Liver (tissue), 9 donors: ENCODE data around the gene TOM1L2. TPM values are rescaled to one million over a fixed set of nuclear protein-coding genes. Genes with fewer than 3 reads are reported as not detected.

Experiments used
- DNase-seq: peaks from one replicate; pipeline ENCODE4 v3.0.0-alpha.2; 2017; ENCODE audit warnings: low spot score
- H3K27ac ChIP-seq, 2 donors: one replicate each; pipeline ENCODE4 v1.7.0; 2013; ENCODE audit warnings: inconsistent platforms in 2 of 2, low read length in 2 of 2, control low read depth in 1 of 2, low read depth in 1 of 2, mild to moderate bottlenecking in 1 of 2
- H3K27me3 ChIP-seq, 4 donors: one replicate each; pipeline versions ENCODE4 v1.6.1 to v1.7.0; 2013; ENCODE audit warnings: low read length in 3 of 4, inconsistent platforms in 1 of 4, mild to moderate bottlenecking in 1 of 4, moderate library complexity in 1 of 4; ENCODE audit not compliant: control insufficient read depth in 4 of 4, insufficient read depth in 4 of 4
- H3K36me3 ChIP-seq, 4 donors: one replicate each; pipeline versions ENCODE4 v1.6.1 to v1.7.0; 2013; ENCODE audit warnings: low read length in 3 of 4, mild to moderate bottlenecking in 3 of 4, low read depth in 1 of 4, moderate library complexity in 1 of 4; ENCODE audit not compliant: control insufficient read depth in 4 of 4, insufficient read depth in 3 of 4
- H3K4me1 ChIP-seq, 4 donors: one replicate each; pipeline versions ENCODE4 v1.6.1 to v1.7.0; 2013; ENCODE audit warnings: low read length in 3 of 4, mild to moderate bottlenecking in 3 of 4, moderate library complexity in 1 of 4; ENCODE audit not compliant: control insufficient read depth in 4 of 4, insufficient read depth in 4 of 4
- H3K4me3 ChIP-seq, 3 donors: one replicate each; pipeline versions ENCODE4 v1.6.1 to v1.7.0; 2013; ENCODE audit warnings: low read length in 3 of 3, control low read depth in 1 of 3, low read depth in 1 of 3, mild to moderate bottlenecking in 1 of 3
- H3K9ac ChIP-seq, 2 donors: one replicate each; pipeline ENCODE4 v1.7.0; 2013; ENCODE audit warnings: low read length in 2 of 2, mild to moderate bottlenecking in 2 of 2, moderate library complexity in 2 of 2, control low read depth in 1 of 2, low read depth in 1 of 2
- H3K9me3 ChIP-seq, 4 donors: one replicate each; pipeline versions ENCODE4 v1.6.1 to v1.7.0; 2013; ENCODE audit warnings: low read length in 3 of 4; ENCODE audit not compliant: control insufficient read depth in 4 of 4
- ATF3 ChIP-seq: IDR thresholded peaks from 2 replicates; pipeline ENCODE4 v1.6.1; 2016; ENCODE audit warnings: antibody characterized with exemption
- FOXA2 ChIP-seq: IDR thresholded peaks from 2 replicates; pipeline ENCODE4 v1.6.1; 2016; ENCODE audit warnings: antibody characterized with exemption
- NR2F2 ChIP-seq: IDR thresholded peaks from 2 replicates; pipeline ENCODE4 v1.6.1; 2016; ENCODE audit warnings: antibody characterized with exemption
- RAD21 ChIP-seq, 2 donors: IDR thresholded peaks; 2 replicates each; pipeline ENCODE4 v1.6.1; 2016; ENCODE audit warnings: antibody characterized with exemption in 2 of 2, mild to moderate bottlenecking in 2 of 2
- REST ChIP-seq: IDR thresholded peaks from 2 replicates; pipeline ENCODE4 v1.6.1; 2016; ENCODE audit warnings: antibody characterized with exemption, mild to moderate bottlenecking
- RXRA ChIP-seq, 2 donors: IDR thresholded peaks; 2 replicates each; pipeline ENCODE4 v1.6.1; 2017 to 2018; ENCODE audit warnings: antibody characterized with exemption in 2 of 2, mild to moderate bottlenecking in 1 of 2
- TAF1 ChIP-seq: conservative IDR thresholded peaks from 2 replicates; pipeline ENCODE4 v1.6.1; 2016; ENCODE audit warnings: antibody characterized with exemption, mild to moderate bottlenecking
- WGBS: extraction: QIAGEN DNeasy Blood & Tissue Kit; methylation state at CpG from one replicate; pipeline ENCODE4 v1.1.7; 2013; 5-methylcytosine and 5-hydroxymethylcytosine counted together
- polyA plus RNA-seq, 2 donors: library from polyadenylated mRNA; stranded (reverse) in 1 of 2; unstranded in 1 of 2; fragments of 200-250 nt in 1 of 2; fragments of >200 nt in 1 of 2; fragmentation: Nextera tagmentation in 1 of 2; extraction: Ambion mirVana in 1 of 2; gene quantifications; one replicate each; pipeline versions ENCODE4 v1.2.1 to v1.2.3, GENCODE V29; 2013 to 2015
- total RNA-seq, 2 donors: library from RNA; depleted of rRNA; stranded (reverse); fragments of >200 nt; gene quantifications; one replicate each; pipeline ENCODE4 v1.2.3, GENCODE V29; 2014
- TF ChIP-seq, protein P1 (sequence below): IDR thresholded peaks from 2 replicates; pipeline ENCODE4 v1.6.1; 2016; ENCODE audit warnings: antibody characterized with exemption
- TF ChIP-seq, protein P2 (sequence below): fragments of 150-350 bp; IDR thresholded peaks from 2 replicates; pipeline ENCODE4 v1.5.1; 2017; ENCODE audit warnings: improper control_type of control experiment, low read depth, low read length; ENCODE audit not compliant: missing input control
- donor health status: healthy.
- donor health status: healthy.
- donor health status: healthy.
- donor health status: healthy.
- donor health status: healthy.

TOM1L2 gene
- total and polyA plus RNA-seq, 4 donors: 5.0 to 24.0 (median 9.3) TPM

- peaks cover 0 to 18% (median 9%) of the 10 kb centered on the region in 4 donors for H3K36me3 ChIP-seq
Observed at GRCh38 chr17:18019838-18020154, 47.6 kb upstream of the TOM1L2 start.

GRCh38 chr17:18018411-18018921 is 46.3 kb upstream of the TOM1L2 start:
- Histone ChIP-seq H3K36me3 (peaks cover 2 to 16% (median 8%) of the 10 kb centered on the region in 4 donors), H3K27me3 (no peaks in the 10 kb centered on the region), H3K9ac (no peak overlapping the region), H3K4me3 (no peak overlapping the region), H3K9me3 (no peaks in the 10 kb centered on the region), H3K4me1 (peaks cover 13 to 21% (median 17%) of the 10 kb centered on the region in 4 donors), H3K27ac (peak overlapping the region; percentile 21 to 48)
- DNase-seq: no peak
- 75% methylated on average over 15 of the region's 15 CpGs for WGBS
- TF ChIP-seq, protein P1, sequence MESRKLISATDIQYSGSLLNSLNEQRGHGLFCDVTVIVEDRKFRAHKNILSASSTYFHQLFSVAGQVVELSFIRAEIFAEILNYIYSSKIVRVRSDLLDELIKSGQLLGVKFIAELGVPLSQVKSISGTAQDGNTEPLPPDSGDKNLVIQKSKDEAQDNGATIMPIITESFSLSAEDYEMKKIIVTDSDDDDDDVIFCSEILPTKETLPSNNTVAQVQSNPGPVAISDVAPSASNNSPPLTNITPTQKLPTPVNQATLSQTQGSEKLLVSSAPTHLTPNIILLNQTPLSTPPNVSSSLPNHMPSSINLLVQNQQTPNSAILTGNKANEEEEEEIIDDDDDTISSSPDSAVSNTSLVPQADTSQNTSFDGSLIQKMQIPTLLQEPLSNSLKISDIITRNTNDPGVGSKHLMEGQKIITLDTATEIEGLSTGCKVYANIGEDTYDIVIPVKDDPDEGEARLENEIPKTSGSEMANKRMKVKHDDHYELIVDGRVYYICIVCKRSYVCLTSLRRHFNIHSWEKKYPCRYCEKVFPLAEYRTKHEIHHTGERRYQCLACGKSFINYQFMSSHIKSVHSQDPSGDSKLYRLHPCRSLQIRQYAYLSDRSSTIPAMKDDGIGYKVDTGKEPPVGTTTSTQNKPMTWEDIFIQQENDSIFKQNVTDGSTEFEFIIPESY: no peak
- TF ChIP-seq TAF1 (no peak), FOXA2 (no peak), ATF3 (no peak)
- TF ChIP-seq, protein P2, sequence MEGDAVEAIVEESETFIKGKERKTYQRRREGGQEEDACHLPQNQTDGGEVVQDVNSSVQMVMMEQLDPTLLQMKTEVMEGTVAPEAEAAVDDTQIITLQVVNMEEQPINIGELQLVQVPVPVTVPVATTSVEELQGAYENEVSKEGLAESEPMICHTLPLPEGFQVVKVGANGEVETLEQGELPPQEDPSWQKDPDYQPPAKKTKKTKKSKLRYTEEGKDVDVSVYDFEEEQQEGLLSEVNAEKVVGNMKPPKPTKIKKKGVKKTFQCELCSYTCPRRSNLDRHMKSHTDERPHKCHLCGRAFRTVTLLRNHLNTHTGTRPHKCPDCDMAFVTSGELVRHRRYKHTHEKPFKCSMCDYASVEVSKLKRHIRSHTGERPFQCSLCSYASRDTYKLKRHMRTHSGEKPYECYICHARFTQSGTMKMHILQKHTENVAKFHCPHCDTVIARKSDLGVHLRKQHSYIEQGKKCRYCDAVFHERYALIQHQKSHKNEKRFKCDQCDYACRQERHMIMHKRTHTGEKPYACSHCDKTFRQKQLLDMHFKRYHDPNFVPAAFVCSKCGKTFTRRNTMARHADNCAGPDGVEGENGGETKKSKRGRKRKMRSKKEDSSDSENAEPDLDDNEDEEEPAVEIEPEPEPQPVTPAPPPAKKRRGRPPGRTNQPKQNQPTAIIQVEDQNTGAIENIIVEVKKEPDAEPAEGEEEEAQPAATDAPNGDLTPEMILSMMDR: no peak

More at GRCh38 chr17:18019838-18020154, 47.6 kb upstream of the TOM1L2 start:
- Histone ChIP-seq H3K9me3 (no peaks in the 10 kb centered on the region), H3K4me1 (peaks cover 13 to 21% (median 17%) of the 10 kb centered on the region in 4 donors), H3K4me3 (no peak overlapping the region), H3K9ac (no peak overlapping the region), H3K27ac (no peak overlapping the region), H3K27me3 (no peaks in the 10 kb centered on the region)
- WGBS: 80% methylated on average over 2 of the region's 2 CpGs
- TF ChIP-seq, protein P1: no peak
- no peak for TF ChIP-seq FOXA2
- no peak for TF ChIP-seq NR2F2
- TF ChIP-seq RAD21 (IDR thresholded peaks at IDR 0.05): no peak
- no peak for TF ChIP-seq REST
- TF ChIP-seq RXRA (IDR thresholded peaks at IDR 0.05): no peak
- DNase-seq: no peak
